SK-N-SH (cell line): ENCODE results near the gene SLC22A7. TPM values are rescaled to one million over a fixed set of nuclear protein-coding genes. Genes with fewer than 3 reads are reported as not detected.

ENCODE experiments used
- CTCF ChIA-PET: fragments of 300-600, 350-600 bp; formaldehyde crosslinking; extraction: SDS; loops from one replicate; lab custom pipeline; 2021; lab: Yijun Ruan, JAX
- POLR2A ChIA-PET: fragments of 350-600 bp; sonication (Branson Sonifier 250); formaldehyde crosslinking; extraction: SDS; loops from one replicate; lab custom pipeline; 2020; ENCODE audit warnings: antibody characterized with exemption, inconsistent platforms; lab: Yijun Ruan, JAX
- DNase-seq: peaks from one replicate; pipeline ENCODE4 v3.0.0; 2012
- H2AFZ ChIP-seq: fragments of 200-600 bp; sonication (generic); 2 replicates; pipeline ENCODE4 v1.8.1; 2016; ENCODE audit warnings: antibody characterized with exemption, mild to moderate bottlenecking, low read depth
- H3F3A ChIP-seq: fragments of 200-600 bp; sonication (generic); replicated peaks from 2 replicates; pipeline ENCODE3; 2016; ENCODE audit warnings: antibody characterized with exemption, mild to moderate bottlenecking; ENCODE audit not compliant: insufficient read depth
- H3K27ac ChIP-seq, 2 experiments: fragments of 200-500 bp in 1 of 2; fragments of 200-600 bp in 1 of 2; sonication (Bioruptor generic) in 1 of 2; sonication (generic), shearing (Covaris generic) in 1 of 2; 2 replicates each; pipeline versions ENCODE4 v1.5.1 to v1.6.1; 2014 to 2016; ENCODE audit warnings: low read depth in 2 of 2, inconsistent platforms in 1 of 2, low read length in 1 of 2, mild to moderate bottlenecking in 1 of 2, mixed read lengths in 1 of 2
- H3K27me3 ChIP-seq: fragments of 200-600 bp; sonication (generic), shearing (Covaris generic); 2 replicates; pipeline ENCODE4 v1.6.1; 2016; ENCODE audit warnings: mixed run types; ENCODE audit not compliant: insufficient read depth
- H3K36me3 ChIP-seq, 2 experiments: fragments of 200-500 bp in 1 of 2; fragments of 200-600 bp in 1 of 2; sonication (Bioruptor generic) in 1 of 2; sonication (generic) in 1 of 2; replicated peaks in 1 of 2; 2 replicates each; pipeline versions ENCODE3 to v1.5.1; 2014 to 2016; ENCODE audit warnings: low read length in 1 of 2, mild to moderate bottlenecking in 1 of 2; ENCODE audit not compliant: insufficient read depth in 2 of 2, control insufficient read depth in 1 of 2
- H3K4me1 ChIP-seq, 2 experiments: fragments of 200-500 bp in 1 of 2; fragments of 200-600 bp in 1 of 2; sonication (Bioruptor generic) in 1 of 2; sonication (generic), shearing (Covaris generic) in 1 of 2; 2 replicates each; pipeline versions ENCODE4 v1.5.1 to v1.6.1; 2014 to 2016; ENCODE audit warnings: low read depth in 1 of 2, low read length in 1 of 2, mixed run types in 1 of 2; ENCODE audit not compliant: insufficient read depth in 2 of 2, control insufficient read depth in 1 of 2
- H3K4me2 ChIP-seq: fragments of 200-600 bp; sonication (generic), shearing (Covaris generic); 2 replicates; pipeline ENCODE4 v1.6.1; 2017; ENCODE audit warnings: mixed run types
- H3K4me3 ChIP-seq, 2 experiments: fragments of 200-500 bp in 1 of 2; fragments of 200-600 bp in 1 of 2; sonication (Bioruptor generic) in 1 of 2; sonication (generic), shearing (Covaris generic) in 1 of 2; 2 replicates each; pipeline versions ENCODE4 v1.5.1 to v1.8.1; 2014 to 2016; ENCODE audit warnings: low read depth in 2 of 2, inconsistent platforms in 1 of 2, low read length in 1 of 2, mild to moderate bottlenecking in 1 of 2, mixed read lengths in 1 of 2, moderate library complexity in 1 of 2
- H3K79me2 ChIP-seq: fragments of 200-600 bp; sonication (generic); 2 replicates; pipeline ENCODE4 v1.8.1; 2017; ENCODE audit warnings: mild to moderate bottlenecking; ENCODE audit not compliant: insufficient read depth
- H3K9ac ChIP-seq: fragments of 200-600 bp; sonication (generic); 2 replicates; pipeline ENCODE4 v1.6.1; 2017; ENCODE audit warnings: mixed run types
- H3K9me2 ChIP-seq: fragments of 200-600 bp; sonication (generic); 2 replicates; pipeline ENCODE4 v1.6.1; 2017; ENCODE audit warnings: mixed run types
- H3K9me3 ChIP-seq: fragments of 200-600 bp; sonication (generic); 2 replicates; pipeline ENCODE4 v1.6.1; 2017; ENCODE audit warnings: mixed run types, mild to moderate bottlenecking, moderate library complexity
- H4K20me1 ChIP-seq: fragments of 200-600 bp; sonication (generic); 2 replicates; pipeline ENCODE4 v1.6.1; 2017; ENCODE audit warnings: mild to moderate bottlenecking, mixed run types; ENCODE audit not compliant: insufficient read depth
- EZH2phosphoT487 ChIP-seq: fragments of 200-600 bp; sonication (generic); IDR thresholded peaks from 2 replicates; pipeline ENCODE4 v1.6.1; 2017; ENCODE audit warnings: low read depth, mixed run types, mild to moderate bottlenecking, antibody characterized with exemption, moderate library complexity, borderline replicate concordance
- FOSL2 ChIP-seq: IDR thresholded peaks from 2 replicates; pipeline ENCODE4 v1.4.0; 2012; ENCODE audit warnings: low read depth, mild to moderate bottlenecking, moderate library complexity, borderline replicate concordance
- FOXM1 ChIP-seq: IDR thresholded peaks from 2 replicates; pipeline ENCODE4 v1.4.0; 2012; ENCODE audit warnings: low read depth, mild to moderate bottlenecking
- GABPA ChIP-seq: IDR thresholded peaks from 2 replicates; pipeline ENCODE4 v1.4.0; 2012; ENCODE audit warnings: low read depth, mild to moderate bottlenecking
- MEF2A ChIP-seq: IDR thresholded peaks from 2 replicates; pipeline ENCODE4 v1.4.0; 2012; ENCODE audit warnings: low read depth, borderline replicate concordance
- POLR2AphosphoS5 ChIP-seq: IDR thresholded peaks from 2 replicates; pipeline ENCODE4 v1.6.1; 2012; ENCODE audit warnings: low read depth, low read length
- RAD21 ChIP-seq: IDR thresholded peaks from 2 replicates; pipeline ENCODE4 v1.6.1; 2012; ENCODE audit warnings: mild to moderate bottlenecking, low read length
- RCOR1 ChIP-seq: fragments of 150-350 bp; IDR thresholded peaks from 2 replicates; pipeline ENCODE4 v1.6.1; 2017; ENCODE audit warnings: antibody characterized with exemption, low read length
- RFX5 ChIP-seq: IDR thresholded peaks from 2 replicates; pipeline ENCODE4 v1.6.1; 2012; ENCODE audit warnings: mild to moderate bottlenecking, improper control_type of control experiment, low read length
- RXRA ChIP-seq: IDR thresholded peaks from 2 replicates; pipeline ENCODE4 v1.4.0; 2012; ENCODE audit warnings: low read depth, mild to moderate bottlenecking, borderline replicate concordance
- SIN3A ChIP-seq: IDR thresholded peaks from 2 replicates; pipeline ENCODE4 v1.6.1; 2012; ENCODE audit warnings: low read depth, mild to moderate bottlenecking, low read length, moderate library complexity, borderline replicate concordance
- SMC3 ChIP-seq: IDR thresholded peaks from 2 replicates; pipeline ENCODE4 v1.6.1; 2012; ENCODE audit warnings: low read depth, low read length, improper control_type of control experiment
- TAF1 ChIP-seq: IDR thresholded peaks from 2 replicates; pipeline ENCODE4 v1.6.1; 2012; ENCODE audit warnings: low read depth, mild to moderate bottlenecking, low read length, moderate library complexity, borderline replicate concordance
- TEAD4 ChIP-seq: IDR thresholded peaks from 2 replicates; pipeline ENCODE4 v1.4.0; 2012; ENCODE audit warnings: mild to moderate bottlenecking, borderline replicate concordance; ENCODE audit not compliant: insufficient read depth
- WGBS: methylation state at CpG from one replicate; pipeline ENCODE4 v1.1.6; 2017; ENCODE audit warnings: low lambda C conversion rate; 5-methylcytosine and 5-hydroxymethylcytosine counted together
- polyA plus RNA-seq, 3 experiments: library from polyadenylated mRNA; depleted of rRNA; stranded (reverse); fragments of >200 nt; gene quantifications; 2 replicates each; pipeline ENCODE4 v1.2.3, GENCODE V29; 2012
- TF ChIP-seq, protein P1 (sequence below): fragments of 150-350 bp; IDR thresholded peaks from 2 replicates; pipeline ENCODE4 v1.6.1; 2017; ENCODE audit warnings: antibody characterized with exemption, low read length, low read depth, borderline replicate concordance
- TF ChIP-seq, protein P2 (sequence below): fragments of 200-600 bp; sonication (generic); IDR thresholded peaks from 2 replicates; pipeline ENCODE4 v1.6.1; 2017; ENCODE audit warnings: antibody characterized with exemption, mild to moderate bottlenecking, moderate library complexity
- TF ChIP-seq, protein P3 (sequence below): IDR thresholded peaks from 2 replicates; pipeline ENCODE4; 2012
- TF ChIP-seq, protein P4 (sequence below): IDR thresholded peaks from 2 replicates; pipeline ENCODE4 v1.4.0; 2012; ENCODE audit warnings: low read depth
- TF ChIP-seq, protein P5 (sequence below): fragments of 150-350 bp; IDR thresholded peaks from 2 replicates; pipeline ENCODE4 v1.6.1; 2016; ENCODE audit warnings: mild to moderate bottlenecking, low read depth, low read length

Gene SLC22A7
- polyA plus RNA-seq, 1 of the 3 experiments (the other 2 are of a cell fraction): not detected

DNA sequence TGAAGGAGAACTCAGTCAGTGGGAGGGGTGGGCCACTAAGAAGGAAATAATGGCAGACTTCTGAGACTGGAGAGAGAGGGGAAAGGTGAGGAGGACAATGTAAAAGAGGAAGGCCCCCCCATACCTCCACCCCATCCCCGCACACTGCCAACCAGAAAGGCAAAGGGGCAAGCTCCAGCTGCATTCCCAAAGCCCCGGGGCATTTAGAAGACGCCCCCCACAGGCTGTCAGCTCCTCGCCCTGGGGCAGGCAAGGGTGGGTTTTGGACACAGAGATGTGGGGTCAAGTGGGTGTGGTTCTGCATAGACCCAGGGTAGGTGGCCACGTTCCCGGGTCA lies 20.8 kb upstream of the SLC22A7 start:
- Histone ChIP-seq H3K4me1 (peaks cover 0 to 3% of the 10 kb centered on the region in 2 experiments; a peak in 1 of 4 replicates), H3K9me3 (no peaks in the 10 kb centered on the region), H3K79me2 (no peaks in the 10 kb centered on the region), H3K27ac (no peak overlapping the region), H3K9me2 (no peaks in the 10 kb centered on the region), H3K27me3 (no peaks in the 10 kb centered on the region), H3K9ac (no peak overlapping the region), H3K4me3 (no peak overlapping the region), H3K4me2 (no peak overlapping the region), H2AFZ (no peak overlapping the region), H4K20me1 (no peaks in the 10 kb centered on the region), H3K36me3 (no peaks in the 10 kb centered on the region), H3F3A (no peaks in the 10 kb centered on the region)
- DNase-seq: no peak
- CTCF ChIA-PET: interaction anchor here (1.3 to 1.5 kb wide), 2 partner anchors 14 to 48 kb away, joined by 3 to 6 read pairs; partner anchors contain the start of gene DNPH1
- TF ChIP-seq SIN3A: no peak
- no peak for TF ChIP-seq RCOR1
- TF ChIP-seq, protein P1, sequence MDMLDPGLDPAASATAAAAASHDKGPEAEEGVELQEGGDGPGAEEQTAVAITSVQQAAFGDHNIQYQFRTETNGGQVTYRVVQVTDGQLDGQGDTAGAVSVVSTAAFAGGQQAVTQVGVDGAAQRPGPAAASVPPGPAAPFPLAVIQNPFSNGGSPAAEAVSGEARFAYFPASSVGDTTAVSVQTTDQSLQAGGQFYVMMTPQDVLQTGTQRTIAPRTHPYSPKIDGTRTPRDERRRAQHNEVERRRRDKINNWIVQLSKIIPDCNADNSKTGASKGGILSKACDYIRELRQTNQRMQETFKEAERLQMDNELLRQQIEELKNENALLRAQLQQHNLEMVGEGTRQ: no peak
- TF ChIP-seq RAD21: no peak
- TF ChIP-seq FOSL2: no peak
- no peak for TF ChIP-seq POLR2AphosphoS5
- TF ChIP-seq, protein P2, sequence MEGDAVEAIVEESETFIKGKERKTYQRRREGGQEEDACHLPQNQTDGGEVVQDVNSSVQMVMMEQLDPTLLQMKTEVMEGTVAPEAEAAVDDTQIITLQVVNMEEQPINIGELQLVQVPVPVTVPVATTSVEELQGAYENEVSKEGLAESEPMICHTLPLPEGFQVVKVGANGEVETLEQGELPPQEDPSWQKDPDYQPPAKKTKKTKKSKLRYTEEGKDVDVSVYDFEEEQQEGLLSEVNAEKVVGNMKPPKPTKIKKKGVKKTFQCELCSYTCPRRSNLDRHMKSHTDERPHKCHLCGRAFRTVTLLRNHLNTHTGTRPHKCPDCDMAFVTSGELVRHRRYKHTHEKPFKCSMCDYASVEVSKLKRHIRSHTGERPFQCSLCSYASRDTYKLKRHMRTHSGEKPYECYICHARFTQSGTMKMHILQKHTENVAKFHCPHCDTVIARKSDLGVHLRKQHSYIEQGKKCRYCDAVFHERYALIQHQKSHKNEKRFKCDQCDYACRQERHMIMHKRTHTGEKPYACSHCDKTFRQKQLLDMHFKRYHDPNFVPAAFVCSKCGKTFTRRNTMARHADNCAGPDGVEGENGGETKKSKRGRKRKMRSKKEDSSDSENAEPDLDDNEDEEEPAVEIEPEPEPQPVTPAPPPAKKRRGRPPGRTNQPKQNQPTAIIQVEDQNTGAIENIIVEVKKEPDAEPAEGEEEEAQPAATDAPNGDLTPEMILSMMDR: no peak
- TF ChIP-seq, protein P3, sequence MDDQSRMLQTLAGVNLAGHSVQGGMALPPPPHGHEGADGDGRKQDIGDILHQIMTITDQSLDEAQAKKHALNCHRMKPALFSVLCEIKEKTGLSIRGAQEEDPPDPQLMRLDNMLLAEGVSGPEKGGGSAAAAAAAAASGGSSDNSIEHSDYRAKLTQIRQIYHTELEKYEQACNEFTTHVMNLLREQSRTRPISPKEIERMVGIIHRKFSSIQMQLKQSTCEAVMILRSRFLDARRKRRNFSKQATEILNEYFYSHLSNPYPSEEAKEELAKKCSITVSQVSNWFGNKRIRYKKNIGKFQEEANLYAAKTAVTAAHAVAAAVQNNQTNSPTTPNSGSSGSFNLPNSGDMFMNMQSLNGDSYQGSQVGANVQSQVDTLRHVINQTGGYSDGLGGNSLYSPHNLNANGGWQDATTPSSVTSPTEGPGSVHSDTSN: no peak
- no peak for TF ChIP-seq RFX5
- no peak for TF ChIP-seq TAF1
- no peak for TF ChIP-seq EZH2phosphoT487
- TF ChIP-seq, protein P4, sequence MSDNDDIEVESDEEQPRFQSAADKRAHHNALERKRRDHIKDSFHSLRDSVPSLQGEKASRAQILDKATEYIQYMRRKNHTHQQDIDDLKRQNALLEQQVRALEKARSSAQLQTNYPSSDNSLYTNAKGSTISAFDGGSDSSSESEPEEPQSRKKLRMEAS: no peak
- no peak for TF ChIP-seq RXRA
- TF ChIP-seq GABPA: no peak
- TF ChIP-seq, protein P5, sequence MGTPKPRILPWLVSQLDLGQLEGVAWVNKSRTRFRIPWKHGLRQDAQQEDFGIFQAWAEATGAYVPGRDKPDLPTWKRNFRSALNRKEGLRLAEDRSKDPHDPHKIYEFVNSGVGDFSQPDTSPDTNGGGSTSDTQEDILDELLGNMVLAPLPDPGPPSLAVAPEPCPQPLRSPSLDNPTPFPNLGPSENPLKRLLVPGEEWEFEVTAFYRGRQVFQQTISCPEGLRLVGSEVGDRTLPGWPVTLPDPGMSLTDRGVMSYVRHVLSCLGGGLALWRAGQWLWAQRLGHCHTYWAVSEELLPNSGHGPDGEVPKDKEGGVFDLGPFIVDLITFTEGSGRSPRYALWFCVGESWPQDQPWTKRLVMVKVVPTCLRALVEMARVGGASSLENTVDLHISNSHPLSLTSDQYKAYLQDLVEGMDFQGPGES: no peak
- no peak for TF ChIP-seq FOXM1
- no peak for TF ChIP-seq TEAD4
- no peak for TF ChIP-seq MEF2A
- TF ChIP-seq SMC3: no peak
- POLR2A ChIA-PET: no interaction called here
- WGBS: 90% methylated on average over 4 of the region's 6 CpGs
